PFSK-1 (cell line): ENCODE data around the gene IFI44.

ENCODE experiments used
- FOXP2 ChIP-seq: optimal IDR thresholded peaks from 2 replicates; pipeline ENCODE3; 2011; ENCODE audit warnings: borderline replicate concordance, control low read depth, inconsistent platforms; ENCODE audit not compliant: insufficient read depth; ENCODE audit errors: extremely low read length, extremely low read depth
- POLR2AphosphoS5 ChIP-seq: IDR thresholded peaks from 2 replicates; pipeline ENCODE4 v1.6.1; 2012; ENCODE audit warnings: low read depth, mild to moderate bottlenecking, control low read depth, low read length, moderate library complexity
- SIN3A ChIP-seq: IDR thresholded peaks from 2 replicates; pipeline ENCODE4 v1.6.1; 2012; ENCODE audit warnings: mild to moderate bottlenecking, low read length, moderate library complexity, borderline replicate concordance; ENCODE audit not compliant: insufficient read depth
- TAF1 ChIP-seq: IDR thresholded peaks from 2 replicates; pipeline ENCODE4 v1.6.1; 2012; ENCODE audit warnings: low read length, control low read depth, borderline replicate concordance; ENCODE audit not compliant: insufficient read depth
- TF ChIP-seq, protein P1 (sequence below), 2 experiments: IDR thresholded peaks; 2 replicates each; pipeline versions ENCODE4 v1.6.1 to v1.8.0; 2011 to 2012; ENCODE audit warnings: low read depth in 2 of 2, low read length in 2 of 2, control low read depth in 1 of 2, inconsistent platforms in 1 of 2, mild to moderate bottlenecking in 1 of 2, moderate library complexity in 1 of 2; ENCODE audit not compliant: insufficient read depth in 1 of 2

Gene IFI44

DNA sequence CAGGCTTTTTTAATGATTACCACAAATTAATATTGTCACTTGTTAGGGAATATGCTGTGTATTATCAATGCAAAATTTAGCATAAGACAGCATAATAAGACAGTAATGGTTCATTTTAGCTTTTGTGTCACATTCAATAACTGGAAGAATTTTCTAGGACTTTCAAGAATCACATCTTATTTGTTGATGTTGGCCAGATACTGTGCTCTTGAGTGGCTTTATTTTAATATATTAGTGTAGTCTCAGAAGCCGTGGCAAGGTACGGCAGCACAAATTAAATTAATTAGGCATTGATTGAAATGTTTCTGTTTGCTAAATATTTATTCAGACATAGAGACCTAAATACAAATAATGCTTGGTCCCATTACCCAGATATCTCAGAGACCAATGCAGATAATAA lies 19.0 kb upstream of the IFI44 start:
- TF ChIP-seq SIN3A, result no peak
- no peak for TF ChIP-seq TAF1
- TF ChIP-seq POLR2AphosphoS5, result no peak
- TF ChIP-seq FOXP2, result no peak
- TF ChIP-seq, protein P1, sequence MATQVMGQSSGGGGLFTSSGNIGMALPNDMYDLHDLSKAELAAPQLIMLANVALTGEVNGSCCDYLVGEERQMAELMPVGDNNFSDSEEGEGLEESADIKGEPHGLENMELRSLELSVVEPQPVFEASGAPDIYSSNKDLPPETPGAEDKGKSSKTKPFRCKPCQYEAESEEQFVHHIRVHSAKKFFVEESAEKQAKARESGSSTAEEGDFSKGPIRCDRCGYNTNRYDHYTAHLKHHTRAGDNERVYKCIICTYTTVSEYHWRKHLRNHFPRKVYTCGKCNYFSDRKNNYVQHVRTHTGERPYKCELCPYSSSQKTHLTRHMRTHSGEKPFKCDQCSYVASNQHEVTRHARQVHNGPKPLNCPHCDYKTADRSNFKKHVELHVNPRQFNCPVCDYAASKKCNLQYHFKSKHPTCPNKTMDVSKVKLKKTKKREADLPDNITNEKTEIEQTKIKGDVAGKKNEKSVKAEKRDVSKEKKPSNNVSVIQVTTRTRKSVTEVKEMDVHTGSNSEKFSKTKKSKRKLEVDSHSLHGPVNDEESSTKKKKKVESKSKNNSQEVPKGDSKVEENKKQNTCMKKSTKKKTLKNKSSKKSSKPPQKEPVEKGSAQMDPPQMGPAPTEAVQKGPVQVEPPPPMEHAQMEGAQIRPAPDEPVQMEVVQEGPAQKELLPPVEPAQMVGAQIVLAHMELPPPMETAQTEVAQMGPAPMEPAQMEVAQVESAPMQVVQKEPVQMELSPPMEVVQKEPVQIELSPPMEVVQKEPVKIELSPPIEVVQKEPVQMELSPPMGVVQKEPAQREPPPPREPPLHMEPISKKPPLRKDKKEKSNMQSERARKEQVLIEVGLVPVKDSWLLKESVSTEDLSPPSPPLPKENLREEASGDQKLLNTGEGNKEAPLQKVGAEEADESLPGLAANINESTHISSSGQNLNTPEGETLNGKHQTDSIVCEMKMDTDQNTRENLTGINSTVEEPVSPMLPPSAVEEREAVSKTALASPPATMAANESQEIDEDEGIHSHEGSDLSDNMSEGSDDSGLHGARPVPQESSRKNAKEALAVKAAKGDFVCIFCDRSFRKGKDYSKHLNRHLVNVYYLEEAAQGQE (IDR thresholded peaks at IDR 0.05; ENCODE audit: insufficient read depth in 1 of 2, low read depth in 2 of 2, low read length in 2 of 2), result no peak

DNA sequence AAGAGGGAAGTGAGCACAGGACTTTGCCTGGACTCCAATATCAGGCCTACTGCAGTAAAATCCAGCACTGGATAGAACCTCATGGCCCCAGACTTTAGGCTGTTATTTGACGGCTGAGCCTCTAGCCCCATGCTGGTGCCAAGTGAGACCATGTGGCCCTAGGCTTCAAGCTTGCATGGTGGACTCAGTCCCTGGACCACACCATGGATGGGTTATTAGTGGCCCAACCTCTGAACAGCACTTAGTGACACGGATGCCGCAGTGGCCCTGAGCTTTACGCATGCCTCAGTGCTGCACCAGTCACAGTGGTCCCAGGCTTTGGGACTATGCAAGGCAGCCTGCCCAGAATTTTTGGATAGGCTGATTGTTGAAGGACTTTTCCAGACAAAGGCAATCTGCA lies 16.4 kb upstream of the IFI44 start:
- TF ChIP-seq, protein P1 (IDR thresholded peaks at IDR 0.05; ENCODE audit: insufficient read depth in 1 of 2, low read depth in 2 of 2, low read length in 2 of 2), result no peak
- TF ChIP-seq TAF1 (no peak), FOXP2 (no peak), SIN3A (no peak), POLR2AphosphoS5 (no peak)

DNA sequence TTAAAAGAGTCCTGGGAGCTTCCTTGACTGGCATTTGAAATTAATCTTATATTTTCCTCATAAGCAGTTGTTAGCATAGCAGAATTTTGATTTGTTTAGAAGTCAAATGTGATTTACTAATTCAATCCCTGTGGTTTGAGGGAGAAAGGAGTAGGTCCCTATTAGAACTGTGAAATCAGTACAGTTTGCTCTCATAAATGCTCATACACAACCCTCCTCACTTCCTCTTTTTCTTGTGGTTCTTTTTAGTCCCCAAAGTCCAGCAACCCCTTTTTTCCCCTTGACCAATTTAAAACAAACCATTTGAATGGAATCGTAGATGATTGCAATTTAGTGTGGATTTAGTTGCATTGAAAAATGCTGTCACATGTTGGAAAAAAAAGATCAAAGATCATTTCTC lies 9.2 kb upstream of the IFI44 start:
- TF ChIP-seq TAF1 (no peak), SIN3A (no peak)
- TF ChIP-seq, protein P1 (IDR thresholded peaks at IDR 0.05; ENCODE audit: insufficient read depth in 1 of 2, low read depth in 2 of 2, low read length in 2 of 2), result no peak

DNA sequence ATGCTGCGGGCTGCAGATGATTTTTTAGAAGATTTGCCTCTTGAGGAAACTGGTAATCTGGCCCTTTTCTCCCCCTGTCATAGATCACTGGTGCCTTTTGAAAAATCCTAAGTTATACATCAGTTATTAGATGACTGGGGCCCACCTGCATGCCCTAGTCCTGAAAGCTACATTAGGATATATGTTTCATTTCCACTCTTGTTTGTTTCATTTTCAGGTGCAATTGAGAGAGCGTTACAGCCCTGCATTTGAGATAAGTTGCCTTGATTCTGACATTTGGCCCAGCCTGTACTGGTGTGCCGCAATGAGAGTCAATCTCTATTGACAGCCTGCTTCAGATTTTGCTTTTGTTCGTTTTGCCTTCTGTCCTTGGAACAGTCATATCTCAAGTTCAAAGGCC lies 8.1 kb upstream of the IFI44 start:
- TF ChIP-seq TAF1, result no peak
- TF ChIP-seq, protein P1 (IDR thresholded peaks at IDR 0.05; ENCODE audit: insufficient read depth in 1 of 2, low read depth in 2 of 2, low read length in 2 of 2), result no peak

DNA sequence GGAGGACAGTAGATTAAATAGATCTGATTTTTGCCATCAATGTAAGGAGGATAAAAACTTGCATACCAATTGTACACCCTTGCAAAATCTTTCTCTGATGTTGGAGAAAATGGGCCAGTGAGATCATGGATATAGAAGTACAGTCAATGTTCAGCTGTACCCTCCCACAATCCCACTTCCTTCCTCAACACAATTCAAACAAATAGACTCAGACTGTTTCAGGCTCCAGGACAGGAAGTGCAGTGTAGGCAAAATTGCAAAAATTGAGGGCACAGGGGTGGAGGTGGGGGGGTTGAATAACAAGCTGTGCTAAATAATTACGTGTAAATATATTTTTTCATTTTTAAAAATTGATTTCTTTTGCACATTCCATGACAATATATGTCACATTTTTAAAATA lies 3.9 kb upstream of the IFI44 start:
- TF ChIP-seq TAF1 (no peak), POLR2AphosphoS5 (no peak)
- TF ChIP-seq, protein P1 (IDR thresholded peaks at IDR 0.05; ENCODE audit: insufficient read depth in 1 of 2, low read depth in 2 of 2, low read length in 2 of 2), result 0 out of 4 replicates have a peak, but pooled peaks of 1 of the 2 experiments have one; percentile 32
